Neural progenitor cell (in vitro differentiated cells): ENCODE results near the gene ZBTB20. TPM values are rescaled to one million over a fixed set of nuclear protein-coding genes. Genes with fewer than 3 reads are reported as not detected.

Experiments used
- DNase-seq: peaks from one replicate; pipeline ENCODE4 v3.0.0-alpha.2; 2016; ENCODE audit warnings: low spot score
- H2AFZ ChIP-seq: fragments of 200-600 bp; sonication (generic); replicated peaks from 2 replicates; pipeline ENCODE4 v1.6.1; 2016; ENCODE audit warnings: antibody characterized with exemption
- H3F3A ChIP-seq: fragments of 200-600 bp; sonication (generic); 2 replicates; pipeline ENCODE4 v1.6.1; 2016; ENCODE audit warnings: antibody characterized with exemption, low read depth
- H3K27ac ChIP-seq: fragments of 200-600 bp; sonication (generic); 2 replicates; pipeline ENCODE4 v1.5.1; 2016; ENCODE audit warnings: mild to moderate bottlenecking
- H3K27me3 ChIP-seq: fragments of 200-600 bp; sonication (generic); 2 replicates; pipeline ENCODE4 v1.6.1; 2016; ENCODE audit warnings: mild to moderate bottlenecking, moderate library complexity
- H3K36me3 ChIP-seq: fragments of 200-600 bp; sonication (generic); 2 replicates; pipeline ENCODE4 v1.5.1; 2016
- H3K4me1 ChIP-seq: fragments of 200-600 bp; sonication (generic); 2 replicates; pipeline ENCODE4 v1.6.1; 2016; ENCODE audit warnings: mixed run types
- H3K4me2 ChIP-seq: fragments of 200-600 bp; sonication (generic); 2 replicates; pipeline ENCODE4 v1.6.1; 2016
- H3K4me3 ChIP-seq: fragments of 200-600 bp; sonication (generic); 2 replicates; pipeline ENCODE4 v1.5.1; 2016
- H3K79me2 ChIP-seq: fragments of 200-600 bp; sonication (generic); 2 replicates; pipeline ENCODE4 v1.6.1; 2016; ENCODE audit warnings: low read depth
- H3K9ac ChIP-seq: fragments of 200-600 bp; sonication (generic); 2 replicates; pipeline ENCODE4 v1.6.1; 2016
- H3K9me3 ChIP-seq: fragments of 200-600 bp; sonication (generic); 2 replicates; pipeline ENCODE4 v1.5.1; 2016; ENCODE audit warnings: low read depth
- H4K20me1 ChIP-seq: fragments of 200-600 bp; sonication (generic); 2 replicates; pipeline ENCODE4 v1.6.1; 2016; ENCODE audit warnings: low read depth
- H3K27ac Mint-ChIP-seq: 3 replicates; pipeline ENCODE4 v1.8.0; 2021; ENCODE audit warnings: mixed read lengths
- H3K27me3 Mint-ChIP-seq: 2 replicates; pipeline ENCODE4 v1.8.0; 2022; ENCODE audit warnings: low read depth, mild to moderate bottlenecking, inconsistent platforms, moderate library complexity, mixed read lengths; ENCODE audit not compliant: insufficient read depth
- H3K36me3 Mint-ChIP-seq: 3 replicates; pipeline ENCODE4 v1.8.0; 2021; ENCODE audit warnings: mixed read lengths
- H3K4me1 Mint-ChIP-seq: 3 replicates; pipeline ENCODE4 v1.8.0; 2021; ENCODE audit warnings: mixed read lengths
- H3K4me3 Mint-ChIP-seq: 3 replicates; pipeline ENCODE4 v1.8.0; 2021; ENCODE audit warnings: mild to moderate bottlenecking, moderate library complexity, mixed read lengths
- H3K9me3 Mint-ChIP-seq: 3 replicates; pipeline ENCODE4 v1.8.0; 2020; ENCODE audit warnings: mixed read lengths
- CTCF ChIP-seq: fragments of 200-600 bp; sonication (generic); IDR thresholded peaks from 2 replicates; pipeline ENCODE4 v1.5.1; 2017; ENCODE audit warnings: antibody characterized with exemption, mild to moderate bottlenecking
- EZH2 ChIP-seq: fragments of 200-600 bp; sonication (generic); IDR thresholded peaks from 2 replicates; pipeline ENCODE4 v1.6.1; 2017; ENCODE audit warnings: antibody characterized with exemption, mild to moderate bottlenecking, moderate library complexity
- EZH2phosphoT487 ChIP-seq: fragments of 200-600 bp; sonication (generic); IDR thresholded peaks from 2 replicates; pipeline ENCODE4 v1.6.1; 2017; ENCODE audit warnings: antibody characterized with exemption
- total RNA-seq: library from RNA; depleted of rRNA; stranded (reverse); fragments of >200 nt; gene quantifications from 2 replicates; pipeline ENCODE4 v1.2.3, GENCODE V29; 2015; ENCODE audit warnings: low replicate concordance

The ZBTB20 gene
- total RNA-seq, 1 donor from 2014 or later: 1.9 TPM

DNA sequence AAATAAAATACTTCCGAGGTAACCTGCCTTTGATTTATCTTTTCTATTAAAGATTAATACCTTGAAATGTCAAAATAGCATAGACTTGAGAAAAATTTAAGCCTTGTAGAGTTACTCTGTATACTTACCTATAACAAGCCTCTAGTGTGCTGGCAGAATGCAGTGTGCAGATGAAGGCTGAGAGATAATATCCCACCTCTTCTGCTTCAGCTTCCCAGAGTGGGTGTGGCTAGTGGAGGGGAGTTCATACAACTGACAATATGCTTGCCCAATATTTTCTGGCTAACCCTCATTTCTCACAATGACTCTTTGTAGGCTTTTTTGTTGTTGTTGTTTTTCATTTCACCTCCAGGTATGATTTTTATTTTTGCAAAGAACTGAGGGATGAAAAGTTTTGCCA is 15.7 kb upstream of the ZBTB20 start:
- Histone ChIP-seq H3K79me2 (no peaks in the 10 kb centered on the region), H3K9ac (no peak overlapping the region), H4K20me1 (no peaks in the 10 kb centered on the region), H3K4me2 (no peak overlapping the region), H3K27me3 (no peaks in the 10 kb centered on the region), H3K36me3 (no peaks in the 10 kb centered on the region), H3F3A (no peaks in the 10 kb centered on the region), H3K9me3 (no peaks in the 10 kb centered on the region), H2AFZ (no peak overlapping the region), H3K4me1 (no peaks in the 10 kb centered on the region), H3K27ac (no peak overlapping the region), H3K4me3 (no peak overlapping the region)
- H3K9me3 Mint-ChIP-seq: peaks cover 15% of the 10 kb centered on the region
- no peak overlapping the region for H3K4me3 Mint-ChIP-seq
- TF ChIP-seq EZH2: no peak
- no peaks in the 10 kb centered on the region for H3K4me1 Mint-ChIP-seq
- H3K36me3 Mint-ChIP-seq: peaks cover 2% of the 10 kb centered on the region
- H3K27me3 Mint-ChIP-seq: peaks cover 4% of the 10 kb centered on the region
- no peak for DNase-seq
- no peak overlapping the region for H3K27ac Mint-ChIP-seq

DNA sequence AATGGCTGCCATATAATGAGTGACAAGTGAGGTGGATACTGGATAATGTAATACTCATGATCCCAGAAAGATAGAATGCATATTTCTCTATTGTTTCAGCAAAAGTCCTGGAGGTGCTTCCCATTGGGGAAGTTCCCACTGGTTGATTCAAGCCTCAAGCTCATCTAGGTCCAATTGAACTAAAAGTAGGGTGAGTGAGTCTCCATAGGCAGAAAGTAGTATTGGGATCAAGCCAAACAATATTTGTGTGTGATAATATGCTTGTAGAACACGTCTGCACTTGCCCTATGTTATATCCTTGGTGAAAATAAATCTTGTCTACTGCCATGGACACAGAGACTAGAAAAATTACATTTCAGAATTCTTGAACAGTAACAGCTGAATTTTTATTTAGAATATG is 14.8 kb upstream of the ZBTB20 start:
- H3K4me1 Mint-ChIP-seq: no peaks in the 10 kb centered on the region
- H2AFZ ChIP-seq: no peak overlapping the region
- no peak overlapping the region for H3K4me2 ChIP-seq
- peaks cover 2% of the 10 kb centered on the region for H3K36me3 Mint-ChIP-seq
- DNase-seq: no peak
- no peaks in the 10 kb centered on the region for H3K27me3 ChIP-seq
- no peak overlapping the region for H3K27ac Mint-ChIP-seq
- TF ChIP-seq EZH2phosphoT487 (no peak), CTCF (no peak), EZH2 (no peak)
- H3F3A ChIP-seq: no peaks in the 10 kb centered on the region
- no peak overlapping the region for H3K4me3 Mint-ChIP-seq
- H3K9me3 ChIP-seq: no peaks in the 10 kb centered on the region
- H3K9ac ChIP-seq: no peak overlapping the region
- H3K4me3 ChIP-seq: no peak overlapping the region
- H3K4me1 ChIP-seq: no peaks in the 10 kb centered on the region
- H3K36me3 ChIP-seq: no peaks in the 10 kb centered on the region
- no peaks in the 10 kb centered on the region for H3K79me2 ChIP-seq
- peaks cover 4% of the 10 kb centered on the region for H3K27me3 Mint-ChIP-seq
- H3K27ac ChIP-seq: no peak overlapping the region
- H3K9me3 Mint-ChIP-seq: peaks cover 20% of the 10 kb centered on the region
- H4K20me1 ChIP-seq: no peaks in the 10 kb centered on the region

DNA sequence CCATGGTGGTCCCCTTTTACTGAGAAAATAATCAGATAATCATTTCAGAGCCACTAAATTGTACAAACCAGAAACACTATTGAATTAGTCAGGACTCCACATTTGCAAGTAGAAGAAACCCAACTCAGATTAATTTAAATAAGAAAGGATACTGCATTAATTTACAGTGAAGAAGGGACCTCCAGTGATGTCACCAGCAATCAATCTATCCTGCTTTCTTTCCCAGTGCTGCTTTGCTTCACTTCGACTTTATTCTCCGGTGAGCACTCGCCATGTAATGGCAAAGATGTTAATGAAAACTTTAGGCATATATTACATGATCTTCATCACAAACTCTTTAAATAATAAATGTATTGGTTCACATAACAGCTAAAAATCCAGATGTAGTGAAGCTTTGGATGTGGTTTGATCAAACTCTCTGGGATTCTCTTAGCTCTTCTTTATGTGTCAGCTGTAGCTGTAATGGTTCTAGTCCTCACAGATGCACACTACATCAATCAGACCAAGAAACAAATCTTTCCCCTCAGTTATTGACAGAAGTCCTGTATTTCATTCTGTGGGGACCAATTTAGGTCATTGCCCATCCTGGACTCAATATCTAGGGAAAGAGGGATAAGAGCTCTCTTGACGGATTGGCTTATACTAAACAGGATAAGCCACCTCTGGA is 14.2 kb upstream of the ZBTB20 start:
- Mint-ChIP-seq H3K4me1 (no peaks in the 10 kb centered on the region), H3K9me3 (peaks cover 20% of the 10 kb centered on the region), H3K27ac (no peak overlapping the region), H3K27me3 (peaks cover 4% of the 10 kb centered on the region), H3K36me3 (peaks cover 2% of the 10 kb centered on the region), H3K4me3 (no peak overlapping the region)
- Histone ChIP-seq H3K4me3 (no peak overlapping the region), H4K20me1 (no peaks in the 10 kb centered on the region), H3K9ac (no peak overlapping the region), H3K4me2 (no peak overlapping the region), H3K36me3 (no peaks in the 10 kb centered on the region), H2AFZ (no peak overlapping the region), H3F3A (no peaks in the 10 kb centered on the region), H3K27me3 (no peaks in the 10 kb centered on the region), H3K9me3 (no peaks in the 10 kb centered on the region), H3K27ac (no peak overlapping the region), H3K4me1 (no peaks in the 10 kb centered on the region), H3K79me2 (no peaks in the 10 kb centered on the region)
- DNase-seq: no peak
- no peak for TF ChIP-seq EZH2phosphoT487
- no peak for TF ChIP-seq CTCF
- no peak for TF ChIP-seq EZH2

GRCh38 chr3:115160295-115160694 is 13.2 kb upstream of the ZBTB20 start:
- Histone ChIP-seq H3K9ac (no peak overlapping the region), H3K79me2 (no peaks in the 10 kb centered on the region), H3K4me3 (no peak overlapping the region), H2AFZ (no peak overlapping the region), H3K4me1 (no peaks in the 10 kb centered on the region), H3K9me3 (no peaks in the 10 kb centered on the region), H3K27ac (no peak overlapping the region), H3K27me3 (no peaks in the 10 kb centered on the region), H4K20me1 (no peaks in the 10 kb centered on the region), H3K36me3 (no peaks in the 10 kb centered on the region), H3K4me2 (no peak overlapping the region), H3F3A (no peaks in the 10 kb centered on the region)
- Mint-ChIP-seq H3K27me3 (peaks cover 4% of the 10 kb centered on the region), H3K4me1 (no peaks in the 10 kb centered on the region), H3K36me3 (peaks cover 2% of the 10 kb centered on the region), H3K9me3 (peaks cover 20% of the 10 kb centered on the region), H3K27ac (no peak overlapping the region), H3K4me3 (no peak overlapping the region)
- DNase-seq: no peak
- TF ChIP-seq EZH2phosphoT487 (no peak), EZH2 (no peak), CTCF (no peak)
